WI38 (cell line): ENCODE results near the gene RCOR1.

Experiments used
- H3K4me3 ChIP-seq: 2 replicates; pipeline ENCODE4 v1.5.1; 2011; ENCODE audit warnings: low read depth, mild to moderate bottlenecking, control low read depth, low read length
- CTCF ChIP-seq: IDR thresholded peaks from 2 replicates; pipeline ENCODE4 v1.5.1; 2012; ENCODE audit warnings: low read depth, mild to moderate bottlenecking, control low read depth, low read length

Gene RCOR1

DNA sequence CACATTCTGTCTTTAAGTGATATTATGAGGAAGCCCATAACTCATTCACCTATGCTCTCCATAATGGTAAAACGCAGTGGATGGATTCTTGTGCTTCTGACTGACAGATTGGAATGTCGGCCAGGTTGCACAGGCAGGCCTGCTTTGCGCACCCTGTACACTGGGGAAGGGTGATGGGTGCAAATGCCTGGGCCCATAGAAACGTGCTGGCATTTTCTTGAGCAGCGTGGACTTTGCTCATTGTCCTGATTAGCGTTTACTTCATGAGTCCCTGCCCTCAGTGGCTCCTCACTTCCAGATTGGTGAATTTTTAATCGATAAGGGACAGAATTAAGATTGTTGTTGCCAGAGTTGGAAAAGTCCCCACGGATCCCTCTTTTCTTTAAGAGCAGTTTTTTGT lies 103.9 kb downstream of the RCOR1 start:
- no peak overlapping the region for H3K4me3 ChIP-seq
- TF ChIP-seq CTCF = no peak

- no peak for TF ChIP-seq CTCF
- H3K4me3 ChIP-seq = no peak overlapping the region
Observed at GRCh38 chr14:102696856-102697495, 104.5 kb downstream of the RCOR1 start.

DNA sequence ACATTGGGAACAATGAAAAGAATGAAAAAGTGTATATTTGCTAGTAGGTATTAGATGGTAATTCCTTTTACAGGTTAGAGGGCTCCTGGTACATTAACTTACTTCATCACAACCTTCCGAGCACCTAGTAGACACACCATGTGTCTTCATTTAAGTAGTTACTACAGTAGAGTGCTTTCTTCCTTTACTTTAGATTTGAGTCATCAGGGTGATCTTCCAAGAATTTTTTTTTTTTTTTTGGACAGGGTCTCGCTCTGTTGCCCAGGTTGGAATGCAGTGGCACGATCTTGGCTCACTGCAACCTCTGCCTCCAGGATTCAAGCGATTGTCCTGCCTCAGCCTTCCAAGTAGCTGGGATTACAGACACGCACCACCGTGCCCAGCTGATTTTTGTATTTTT lies 105.1 kb downstream of the RCOR1 start:
- no peak for TF ChIP-seq CTCF
- no peak overlapping the region for H3K4me3 ChIP-seq

DNA sequence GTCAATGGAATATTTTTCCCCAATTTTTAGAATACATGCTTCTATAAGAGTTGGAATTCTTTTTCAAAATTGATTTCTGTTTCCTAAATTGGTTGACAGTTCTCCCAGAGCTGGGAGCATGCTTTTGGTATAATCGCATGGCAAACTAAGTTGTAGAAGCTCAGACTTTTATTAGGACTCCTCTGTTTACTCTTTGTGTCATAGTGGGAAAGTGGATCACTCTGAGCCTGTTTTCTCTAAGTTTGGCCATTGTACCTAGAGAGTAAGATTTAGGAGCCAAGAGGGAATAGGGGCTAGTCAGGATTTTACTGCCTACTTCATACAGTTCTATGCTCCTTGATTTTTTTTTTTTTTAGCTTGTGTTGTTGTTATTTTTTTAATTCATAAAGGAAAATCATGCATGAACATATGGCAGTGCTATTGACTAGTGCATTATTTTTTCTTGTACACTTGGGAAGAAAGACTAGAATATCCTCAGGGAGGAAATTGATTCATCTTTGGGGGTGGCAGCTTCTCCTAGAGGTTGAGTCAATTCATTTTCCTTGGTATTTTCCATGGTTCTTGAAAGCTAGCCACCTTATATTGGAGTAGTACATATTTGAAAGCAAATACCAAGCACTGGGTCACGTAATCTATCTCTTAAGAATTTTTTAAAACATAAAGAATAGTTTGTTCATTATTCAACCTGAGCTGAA lies 107.1 kb downstream of the RCOR1 start:
- no peak overlapping the region for H3K4me3 ChIP-seq
- TF ChIP-seq CTCF = no peak

DNA sequence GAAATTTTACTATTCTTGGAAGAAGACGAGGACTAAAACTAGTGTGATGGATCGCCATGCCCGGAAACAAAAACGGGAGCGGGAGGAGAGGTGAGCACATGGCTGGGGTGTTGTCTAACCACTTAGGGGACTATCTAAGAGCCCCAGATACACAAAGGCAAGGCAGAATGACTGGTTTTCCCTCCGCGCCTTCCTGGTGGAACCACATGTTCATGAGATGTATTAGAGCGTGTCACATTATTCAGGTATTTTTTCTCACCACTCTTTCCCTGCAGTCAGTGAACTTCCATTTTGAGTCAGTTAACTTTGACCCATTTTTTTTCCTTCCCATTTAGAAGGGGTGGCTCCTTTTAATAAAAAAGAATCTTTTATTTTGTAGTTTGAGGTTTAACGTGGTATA lies 116.0 kb downstream of the RCOR1 start:
- no peak overlapping the region for H3K4me3 ChIP-seq
- TF ChIP-seq CTCF = no peak

DNA sequence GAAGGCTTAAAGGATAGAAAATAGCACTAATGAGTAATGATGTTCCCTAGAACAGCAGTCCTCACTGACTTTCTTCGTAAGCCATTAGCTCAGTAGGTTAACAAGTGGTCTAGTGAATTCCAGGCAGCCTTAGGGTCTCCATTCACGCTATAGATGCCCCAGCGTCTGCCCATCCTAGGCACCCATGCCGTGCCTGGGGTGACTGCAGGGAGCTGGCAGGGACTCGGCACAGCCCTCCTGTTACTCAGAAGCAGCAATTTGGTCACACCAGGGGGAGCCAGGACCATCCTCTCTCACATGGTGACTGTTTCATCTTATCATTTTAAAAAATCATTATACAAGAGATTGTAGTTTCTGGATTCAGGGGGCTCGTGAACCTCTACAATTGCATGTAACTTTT lies 118.8 kb downstream of the RCOR1 start:
- no peak for TF ChIP-seq CTCF
- no peak overlapping the region for H3K4me3 ChIP-seq

GRCh38 chr14:102711946-102712345 lies 119.5 kb downstream of the RCOR1 start:
- H3K4me3 ChIP-seq = no peak overlapping the region
- no peak for TF ChIP-seq CTCF
